ENCODE measurements around the gene ERMARD.

Gene ERMARD

GRCh38 chr6:169825558-169826225 lies 74.3 kb downstream of the ERMARD start:
- no peak for TF ChIP-seq CTCF (IDR thresholded peaks at IDR 0.05; ENCODE audit: extremely low read depth, insufficient read depth, missing control alignments)
- DNase-seq (ENCODE audit: low spot score): no peak
- in situ Hi-C loops (cut with MboI; ENCODE audit: low pct_unique_long_range_greater_than_20kb, low sequenced_read_pairs, unreplicated experiment): no loop called here

GRCh38 chr6:169826697-169827096 lies 75.3 kb downstream of the ERMARD start:
- DNase-seq (ENCODE audit: low spot score): no peak
- no peak for TF ChIP-seq CTCF (IDR thresholded peaks at IDR 0.05; ENCODE audit: extremely low read depth, insufficient read depth, missing control alignments)
- in situ Hi-C loops (cut with MboI; ENCODE audit: low pct_unique_long_range_greater_than_20kb, low sequenced_read_pairs, unreplicated experiment): no loop called here

GRCh38 chr6:169827290-169827717 lies 75.9 kb downstream of the ERMARD start:
- DNase-seq (ENCODE audit: low spot score): no peak
- in situ Hi-C loops (cut with MboI; ENCODE audit: low pct_unique_long_range_greater_than_20kb, low sequenced_read_pairs, unreplicated experiment): no loop called here
- TF ChIP-seq CTCF (IDR thresholded peaks at IDR 0.05; ENCODE audit: extremely low read depth, insufficient read depth, missing control alignments): no peak

- in situ Hi-C loops (cut with MboI; ENCODE audit: low pct_unique_long_range_greater_than_20kb, low sequenced_read_pairs, unreplicated experiment): no loop called here
- no peak for DNase-seq (ENCODE audit: low spot score)
- no peak for TF ChIP-seq CTCF (IDR thresholded peaks at IDR 0.05; ENCODE audit: extremely low read depth, insufficient read depth, missing control alignments)
Observed at GRCh38 chr6:169828176-169828575, 76.8 kb downstream of the ERMARD start.

GRCh38 chr6:169829786-169830185 lies 78.4 kb downstream of the ERMARD start:
- no peak for TF ChIP-seq CTCF (IDR thresholded peaks at IDR 0.05; ENCODE audit: extremely low read depth, insufficient read depth, missing control alignments)

GRCh38 chr6:169830876-169831275 lies 79.5 kb downstream of the ERMARD start:
- no peak for DNase-seq (ENCODE audit: low spot score)
- TF ChIP-seq CTCF (IDR thresholded peaks at IDR 0.05; ENCODE audit: extremely low read depth, insufficient read depth, missing control alignments): no peak
- in situ Hi-C loops (cut with MboI; ENCODE audit: low pct_unique_long_range_greater_than_20kb, low sequenced_read_pairs, unreplicated experiment): loop anchor here (10.0 kb wide), 1 partner anchor 684 kb away; no protein-coding TSS in a partner anchor

More at GRCh38 chr6:169829786-169830185, 78.4 kb downstream of the ERMARD start:
- in situ Hi-C loops (cut with MboI; ENCODE audit: low pct_unique_long_range_greater_than_20kb, low sequenced_read_pairs, unreplicated experiment): loop anchor here (10.0 kb wide), 1 partner anchor 685 kb away; no protein-coding TSS in a partner anchor
- no peak for DNase-seq (ENCODE audit: low spot score)
